NT2/D1 (cell line): ENCODE data around the gene OCRL.

ENCODE experiments used
- SUZ12 ChIP-seq: IDR thresholded peaks from 2 replicates; pipeline ENCODE4 v1.6.1; 2011; ENCODE audit not compliant: insufficient read length, insufficient read depth; ENCODE audit errors: extremely low read depth
- YY1 ChIP-seq: IDR thresholded peaks from 2 replicates; pipeline ENCODE4 v1.6.1; 2011; ENCODE audit not compliant: insufficient read length, insufficient read depth

DNA sequence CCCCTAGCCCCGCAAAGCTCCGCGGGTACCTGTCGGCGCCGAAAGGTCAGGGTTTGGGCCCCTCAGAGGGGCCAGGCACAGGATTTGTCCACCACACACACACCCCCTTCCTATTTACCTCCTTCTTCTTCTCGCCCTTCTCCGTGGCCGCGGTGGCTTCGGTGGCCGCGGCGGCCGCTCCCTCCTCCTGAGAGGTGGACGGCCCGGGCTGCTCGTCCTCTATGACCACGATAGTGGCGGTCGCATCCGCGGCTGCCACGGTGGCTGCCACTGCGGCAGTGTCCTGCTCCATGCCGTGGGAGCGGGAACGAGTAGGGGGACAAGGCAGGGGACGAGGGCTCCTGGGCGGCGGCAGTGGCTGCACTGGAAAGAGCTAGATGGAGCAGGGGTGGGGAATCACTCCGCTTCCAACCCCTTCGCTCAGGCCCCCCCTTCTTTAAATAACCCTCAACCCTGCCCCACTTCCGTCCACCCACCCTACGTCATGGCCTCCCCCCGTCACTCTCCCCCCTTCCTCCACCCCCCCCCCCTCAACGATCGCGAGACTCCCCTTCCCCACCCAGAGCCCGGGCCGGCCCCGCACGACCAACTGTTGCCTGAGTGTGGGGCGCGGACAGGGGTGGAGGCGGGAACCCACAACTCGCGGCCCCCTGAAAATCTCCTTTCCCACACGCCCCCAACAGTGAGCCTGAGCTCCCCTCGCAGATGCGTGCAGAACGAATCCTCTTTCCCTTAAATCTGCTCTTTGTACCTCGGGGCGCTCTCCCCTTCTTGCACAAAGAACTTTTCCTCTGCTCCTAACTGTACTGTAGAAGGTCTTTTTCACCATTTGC lies 16.8 kb upstream of the OCRL start, which contains the start of gene SMARCA1:
- TF ChIP-seq SUZ12: no peak
- TF ChIP-seq YY1: no peak
